Heart left ventricle (tissue), 13 donors: ENCODE measurements around the gene DPP10.

ENCODE experiments used
- POLR2A ChIP-seq, 2 donors: fragments of 450-650 bp; IDR thresholded peaks; one replicate each; pipeline ENCODE4 v1.6.1; 2017; ENCODE audit warnings: antibody characterized with exemption in 2 of 2, mild to moderate bottlenecking in 2 of 2, moderate library complexity in 2 of 2
- TF ChIP-seq, protein P1 (sequence below), 12 donors: fragments of 200-600 bp; sonication (generic) in 4 of 12; IDR thresholded peaks; one replicate each; pipeline versions ENCODE4 v1.5.0 to v1.8.0; 2018 to 2022; ENCODE audit warnings: antibody characterized with exemption in 12 of 12, mild to moderate bottlenecking in 5 of 12
- donor health status: ischemic (EF 13 %, LVEDD 7.1; RV severe dilation, severe dysfunction).
- donor health status: DM: no; HTN: yes; CAD: no.
- donor health status: DM: no; HTN: no; CAD: no.
- donor health status: ischemic (EF 25% LVEDD 6.9; RV normal size, moderate dysfunction).
- donor health status: ischemic (EF 25% LVEDD 5.7; RV mildly dilated, moderate dysfunction).
- donor health status: ischemic (EF 35%, LVEDD 5.7; RV mildly dilated, moderate dysfunction).
- donor health status: nonischemic (EF 11% LVEDD 7.7; RV severe dilation, severe dysfunction).
- donor health status: DM: yes; HTN: yes; CAD: no.
- donor health status: PGD.
- donor health status: ischemic (EF 29% LVEDD 5.4; RV normal size, mild dysfunction).
- donor health status: nonischemic (EF 23%, LVEDD 6.1; RV moderate dilation, normal function).

DNA sequence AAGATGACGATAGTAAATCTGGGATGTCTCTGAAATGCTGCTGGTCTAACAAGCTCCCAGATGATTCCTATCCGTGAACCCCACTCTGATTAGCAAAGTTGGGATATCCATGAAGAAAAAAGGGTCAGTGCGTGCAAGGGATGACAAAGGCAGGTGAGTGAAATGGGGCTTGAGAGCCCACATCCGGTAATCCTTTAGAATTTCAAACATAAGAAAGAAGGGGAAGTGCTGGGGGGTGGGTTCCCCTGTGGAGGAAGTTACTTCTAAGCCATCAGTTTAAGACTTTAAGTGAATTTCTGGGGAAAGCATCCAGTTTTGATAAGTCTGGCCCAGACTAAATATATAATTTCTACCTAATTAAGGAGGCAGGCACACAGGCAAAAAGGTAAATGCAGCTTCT lies 209.5 kb downstream of the DPP10 start:
- no peak for TF ChIP-seq POLR2A (IDR thresholded peaks at IDR 0.05)
- TF ChIP-seq, protein P1, sequence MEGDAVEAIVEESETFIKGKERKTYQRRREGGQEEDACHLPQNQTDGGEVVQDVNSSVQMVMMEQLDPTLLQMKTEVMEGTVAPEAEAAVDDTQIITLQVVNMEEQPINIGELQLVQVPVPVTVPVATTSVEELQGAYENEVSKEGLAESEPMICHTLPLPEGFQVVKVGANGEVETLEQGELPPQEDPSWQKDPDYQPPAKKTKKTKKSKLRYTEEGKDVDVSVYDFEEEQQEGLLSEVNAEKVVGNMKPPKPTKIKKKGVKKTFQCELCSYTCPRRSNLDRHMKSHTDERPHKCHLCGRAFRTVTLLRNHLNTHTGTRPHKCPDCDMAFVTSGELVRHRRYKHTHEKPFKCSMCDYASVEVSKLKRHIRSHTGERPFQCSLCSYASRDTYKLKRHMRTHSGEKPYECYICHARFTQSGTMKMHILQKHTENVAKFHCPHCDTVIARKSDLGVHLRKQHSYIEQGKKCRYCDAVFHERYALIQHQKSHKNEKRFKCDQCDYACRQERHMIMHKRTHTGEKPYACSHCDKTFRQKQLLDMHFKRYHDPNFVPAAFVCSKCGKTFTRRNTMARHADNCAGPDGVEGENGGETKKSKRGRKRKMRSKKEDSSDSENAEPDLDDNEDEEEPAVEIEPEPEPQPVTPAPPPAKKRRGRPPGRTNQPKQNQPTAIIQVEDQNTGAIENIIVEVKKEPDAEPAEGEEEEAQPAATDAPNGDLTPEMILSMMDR (IDR thresholded peaks at IDR 0.05), result no peak
